OCI-LY1 (cell line): ENCODE measurements around the gene KCNA10.

Experiments used
- H2AFZ ChIP-seq: fragments of 200-600 bp; sonication (generic), shearing (Covaris generic); 2 replicates; pipeline ENCODE4 v1.6.0; 2014; ENCODE audit warnings: antibody characterized with exemption, mild to moderate bottlenecking, low read length
- H3F3A ChIP-seq: fragments of 200-600 bp; sonication (generic), shearing (Covaris generic); 2 replicates; pipeline ENCODE4 v1.6.0; 2014; ENCODE audit warnings: mild to moderate bottlenecking, antibody characterized with exemption, low read length, moderate library complexity; ENCODE audit not compliant: insufficient read depth
- H3K27ac ChIP-seq: fragments of 200-600 bp; sonication (generic); 2 replicates; pipeline ENCODE4 v1.5.1; 2014; ENCODE audit warnings: low read length, mixed run types, mild to moderate bottlenecking, low read depth; ENCODE audit not compliant: poor library complexity, severe bottlenecking
- H3K27me3 ChIP-seq: fragments of 200-600 bp; sonication (generic); 2 replicates; pipeline ENCODE4 v1.6.0; 2014; ENCODE audit warnings: antibody characterized with exemption, mild to moderate bottlenecking, low read length, moderate library complexity; ENCODE audit not compliant: insufficient read depth
- H3K36me3 ChIP-seq: fragments of 200-600 bp; sonication (generic); 2 replicates; pipeline ENCODE4 v1.6.1; 2014; ENCODE audit warnings: mild to moderate bottlenecking, antibody characterized with exemption, low read length, moderate library complexity, mixed read lengths; ENCODE audit not compliant: insufficient read depth
- H3K4me1 ChIP-seq: fragments of 200-600 bp; sonication (generic); 2 replicates; pipeline ENCODE4 v1.5.1; 2014; ENCODE audit warnings: mild to moderate bottlenecking, low read length, moderate library complexity; ENCODE audit not compliant: insufficient read depth, severe bottlenecking
- H3K4me2 ChIP-seq: fragments of 200-600 bp; sonication (generic), shearing (Covaris generic); 2 replicates; pipeline ENCODE4 v1.6.1; 2014; ENCODE audit warnings: low read length
- H3K4me3 ChIP-seq: fragments of 200-600 bp; sonication (generic); 2 replicates; pipeline ENCODE4 v1.5.1; 2014; ENCODE audit warnings: low read length, low read depth, mild to moderate bottlenecking, mixed read lengths; ENCODE audit not compliant: poor library complexity, severe bottlenecking
- H3K79me2 ChIP-seq: fragments of 200-600 bp; shearing (Covaris generic); 2 replicates; pipeline ENCODE4 v1.6.1; 2016; ENCODE audit warnings: mixed run types, low read length, mixed read lengths; ENCODE audit not compliant: insufficient read depth
- H3K9ac ChIP-seq: fragments of 200-600 bp; sonication (generic), shearing (Covaris generic); 2 replicates; pipeline ENCODE4 v1.6.1; 2014; ENCODE audit warnings: mild to moderate bottlenecking, low read length, mixed read lengths
- H3K9me2 ChIP-seq: fragments of 200-600 bp; sonication (generic), shearing (Covaris generic); 2 replicates; pipeline ENCODE4 v1.6.1; 2014; ENCODE audit warnings: low read depth, mild to moderate bottlenecking, low read length, mixed read lengths
- H3K9me3 ChIP-seq: fragments of 200-600 bp; shearing (Covaris generic); 2 replicates; pipeline ENCODE4 v1.6.1; 2014; ENCODE audit warnings: low read length, mixed read lengths
- H4K20me1 ChIP-seq: fragments of 200-600 bp; sonication (generic), shearing (Covaris generic); 2 replicates; pipeline ENCODE4 v1.6.0; 2016; ENCODE audit warnings: mild to moderate bottlenecking, low read length; ENCODE audit not compliant: insufficient read depth
- EZH2 ChIP-seq: fragments of 200-600 bp; sonication (generic), shearing (Covaris generic); IDR thresholded peaks from 2 replicates; pipeline ENCODE4 v1.8.0; 2017; ENCODE audit warnings: borderline replicate concordance, mixed run types, mild to moderate bottlenecking, antibody characterized with exemption, low read length, moderate library complexity, mixed read lengths
- TF ChIP-seq, protein P1 (sequence below): fragments of 200-600 bp; sonication (generic), shearing (Covaris generic); IDR thresholded peaks from 2 replicates; pipeline ENCODE4 v1.5.1; 2017; ENCODE audit warnings: mild to moderate bottlenecking, antibody characterized with exemption, low read length, moderate library complexity, mixed read lengths

Gene KCNA10

DNA sequence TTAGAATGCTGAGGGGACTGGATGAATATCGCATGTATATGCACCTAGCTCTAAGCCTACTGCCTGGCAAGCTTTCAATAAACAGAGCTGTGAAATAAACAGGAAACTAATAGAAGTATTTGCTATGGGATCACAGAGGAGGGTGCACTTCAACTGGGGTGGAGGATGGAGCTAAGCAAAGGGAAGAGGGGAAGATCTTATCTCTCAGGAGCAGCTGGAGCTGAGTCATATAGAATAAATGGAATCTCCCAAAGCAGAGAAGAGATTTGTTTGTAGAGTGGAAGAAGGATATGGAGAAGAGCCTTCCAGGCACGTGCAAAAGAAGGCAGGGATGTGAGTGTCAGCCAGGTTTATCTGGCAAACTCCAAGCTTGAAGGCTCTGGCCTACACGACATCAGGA is 17.0 kb upstream of the KCNA10 start:
- Histone ChIP-seq H3K4me1 (no peaks in the 10 kb centered on the region), H3K4me2 (no peak overlapping the region), H4K20me1 (no peaks in the 10 kb centered on the region), H3K79me2 (no peaks in the 10 kb centered on the region), H3K4me3 (no peak overlapping the region), H3K36me3 (no peaks in the 10 kb centered on the region), H3K9me3 (no peaks in the 10 kb centered on the region), H2AFZ (no peak overlapping the region), H3K9ac (no peak overlapping the region), H3F3A (no peaks in the 10 kb centered on the region), H3K9me2 (no peaks in the 10 kb centered on the region), H3K27ac (no peak overlapping the region), H3K27me3 (no peaks in the 10 kb centered on the region)
- TF ChIP-seq, protein P1, sequence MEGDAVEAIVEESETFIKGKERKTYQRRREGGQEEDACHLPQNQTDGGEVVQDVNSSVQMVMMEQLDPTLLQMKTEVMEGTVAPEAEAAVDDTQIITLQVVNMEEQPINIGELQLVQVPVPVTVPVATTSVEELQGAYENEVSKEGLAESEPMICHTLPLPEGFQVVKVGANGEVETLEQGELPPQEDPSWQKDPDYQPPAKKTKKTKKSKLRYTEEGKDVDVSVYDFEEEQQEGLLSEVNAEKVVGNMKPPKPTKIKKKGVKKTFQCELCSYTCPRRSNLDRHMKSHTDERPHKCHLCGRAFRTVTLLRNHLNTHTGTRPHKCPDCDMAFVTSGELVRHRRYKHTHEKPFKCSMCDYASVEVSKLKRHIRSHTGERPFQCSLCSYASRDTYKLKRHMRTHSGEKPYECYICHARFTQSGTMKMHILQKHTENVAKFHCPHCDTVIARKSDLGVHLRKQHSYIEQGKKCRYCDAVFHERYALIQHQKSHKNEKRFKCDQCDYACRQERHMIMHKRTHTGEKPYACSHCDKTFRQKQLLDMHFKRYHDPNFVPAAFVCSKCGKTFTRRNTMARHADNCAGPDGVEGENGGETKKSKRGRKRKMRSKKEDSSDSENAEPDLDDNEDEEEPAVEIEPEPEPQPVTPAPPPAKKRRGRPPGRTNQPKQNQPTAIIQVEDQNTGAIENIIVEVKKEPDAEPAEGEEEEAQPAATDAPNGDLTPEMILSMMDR: no peak
- TF ChIP-seq EZH2: no peak

DNA sequence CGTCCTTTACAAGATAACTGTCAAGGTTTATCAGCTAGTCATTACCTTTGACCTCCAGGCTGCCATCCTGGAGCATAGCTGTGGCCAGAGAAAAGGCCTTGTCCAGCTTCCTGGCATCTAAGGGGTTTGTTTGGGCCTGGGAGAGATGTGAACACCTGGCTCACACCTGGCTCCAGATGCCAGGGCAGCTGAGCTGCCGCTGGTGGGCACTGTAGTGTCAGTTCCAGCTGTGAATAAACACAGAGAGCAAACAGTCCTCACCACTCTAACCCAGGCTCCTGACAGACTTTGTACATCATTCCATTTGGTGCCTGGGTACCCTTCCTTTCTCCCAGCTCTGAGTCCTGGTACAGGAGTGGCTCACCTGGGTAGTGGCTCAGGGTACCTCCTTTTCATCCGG is 14.3 kb upstream of the KCNA10 start:
- Histone ChIP-seq H3K4me1 (no peaks in the 10 kb centered on the region), H4K20me1 (no peaks in the 10 kb centered on the region), H3K4me2 (no peak overlapping the region), H3K27me3 (no peaks in the 10 kb centered on the region), H2AFZ (no peak overlapping the region), H3K27ac (no peak overlapping the region), H3K79me2 (no peaks in the 10 kb centered on the region), H3K9ac (no peak overlapping the region), H3K36me3 (no peaks in the 10 kb centered on the region), H3K9me3 (no peaks in the 10 kb centered on the region), H3F3A (no peaks in the 10 kb centered on the region), H3K4me3 (no peak overlapping the region), H3K9me2 (no peaks in the 10 kb centered on the region)
- TF ChIP-seq EZH2: no peak
- TF ChIP-seq, protein P1: no peak

DNA sequence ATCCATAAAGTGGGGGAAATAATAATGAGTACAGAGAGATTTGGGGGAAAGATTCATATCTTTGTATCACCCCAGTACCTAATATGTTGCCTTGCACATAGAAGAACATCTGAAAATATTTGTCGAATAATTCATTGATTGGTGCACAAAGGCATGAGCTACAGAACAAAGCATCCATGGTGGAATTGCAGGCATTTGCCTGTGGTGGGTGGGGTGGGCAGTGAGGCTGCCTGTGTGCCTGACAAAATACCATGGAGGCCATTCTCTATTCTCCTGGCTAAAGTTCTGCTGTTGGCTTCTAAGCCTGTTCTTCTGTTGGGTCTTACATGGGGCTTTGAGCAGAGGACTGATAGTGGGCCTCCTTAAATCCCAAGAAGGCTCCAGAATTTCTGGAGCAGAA is 10.0 kb upstream of the KCNA10 start:
- Histone ChIP-seq H3K9me3 (no peaks in the 10 kb centered on the region), H3K4me2 (no peak overlapping the region), H3K9me2 (no peaks in the 10 kb centered on the region), H2AFZ (no peak overlapping the region), H3F3A (no peaks in the 10 kb centered on the region), H3K36me3 (no peaks in the 10 kb centered on the region), H3K27ac (no peak overlapping the region), H3K9ac (no peak overlapping the region), H3K4me1 (no peaks in the 10 kb centered on the region), H4K20me1 (no peaks in the 10 kb centered on the region), H3K79me2 (no peaks in the 10 kb centered on the region), H3K4me3 (no peak overlapping the region), H3K27me3 (no peaks in the 10 kb centered on the region)
- TF ChIP-seq, protein P1: no peak
- TF ChIP-seq EZH2: no peak
